GM21528 (cell line): ENCODE measurements around the gene UBE2R2.
"Not testable (repeated sequence)": the region's sequence is repeated elsewhere in the genome, so short reads cannot be mapped to it uniquely, and the experiment has no call there.

Experiments
- ATAC-seq: cut with Tn5 transposase; IDR thresholded peaks from one replicate; pipeline ENCODE4 v1.9.1; 2021; ENCODE audit warnings: mild to moderate bottlenecking, moderate library complexity; ENCODE audit not compliant: unreplicated experiment, low FRiP score

UBE2R2 gene

GRCh38 chr9:33797837-33798236 is 19.1 kb upstream of the UBE2R2 start:
- ATAC-seq: no peak

GRCh38 chr9:33798545-33798944 is 18.4 kb upstream of the UBE2R2 start:
- no peak for ATAC-seq

GRCh38 chr9:33799928-33800704 is 16.8 kb upstream of the UBE2R2 start:
- ATAC-seq: no peak

- ATAC-seq: no peak
Measured at GRCh38 chr9:33800886-33801285, 16.1 kb upstream of the UBE2R2 start.

- not testable (repeated sequence) for ATAC-seq
Measured at GRCh38 chr9:33801943-33802500, 14.9 kb upstream of the UBE2R2 start.

- not testable (repeated sequence) for ATAC-seq
Measured at GRCh38 chr9:33804196-33804595, 12.8 kb upstream of the UBE2R2 start.

DNA sequence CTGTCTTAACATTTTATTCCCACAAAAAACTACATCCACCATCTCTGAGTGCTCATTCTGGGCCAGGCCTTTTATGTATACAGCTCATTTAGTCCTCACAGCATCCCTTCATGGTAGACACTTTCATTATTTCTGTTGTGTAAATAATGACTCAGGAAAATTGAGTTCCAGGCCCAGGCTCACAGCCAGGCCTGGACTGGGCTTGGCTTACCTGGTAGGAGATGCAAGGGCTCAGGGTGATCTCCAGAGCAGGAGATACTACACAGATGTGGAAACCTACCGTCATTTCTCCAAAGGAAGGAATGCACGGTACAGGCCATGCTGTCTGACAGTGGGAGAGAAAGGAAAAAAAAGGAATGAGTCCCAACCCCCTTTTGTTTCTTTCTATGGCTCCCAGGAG is 9.8 kb upstream of the UBE2R2 start:
- not testable (repeated sequence) for ATAC-seq

GRCh38 chr9:33808979-33809322 is 8.0 kb upstream of the UBE2R2 start:
- ATAC-seq: not testable (repeated sequence)

- ATAC-seq: no peak
Measured at GRCh38 chr9:33809506-33809905, 7.5 kb upstream of the UBE2R2 start.

- ATAC-seq: no peak
Measured at GRCh38 chr9:33813712-33814641, 3.0 kb upstream of the UBE2R2 start.

DNA sequence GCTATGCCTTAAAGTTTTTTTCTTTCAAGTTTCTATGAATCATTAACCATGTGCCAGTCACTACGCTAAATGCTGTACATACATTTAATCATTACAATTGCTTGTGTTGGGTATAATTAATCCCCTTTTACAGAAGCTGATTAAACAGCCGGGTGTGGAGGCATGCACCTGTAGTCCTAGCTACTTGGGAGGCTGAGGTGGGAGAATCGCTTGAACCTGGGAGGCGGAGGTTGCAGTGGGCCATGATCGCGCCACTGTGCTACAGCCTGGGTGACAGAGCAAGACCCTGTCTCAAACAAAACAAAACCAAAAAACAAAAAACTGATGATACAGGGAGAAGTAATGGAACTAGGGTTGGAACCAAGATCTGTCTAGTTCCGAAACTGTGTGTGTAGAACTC is 1.2 kb upstream of the UBE2R2 start:
- ATAC-seq: no peak

DNA sequence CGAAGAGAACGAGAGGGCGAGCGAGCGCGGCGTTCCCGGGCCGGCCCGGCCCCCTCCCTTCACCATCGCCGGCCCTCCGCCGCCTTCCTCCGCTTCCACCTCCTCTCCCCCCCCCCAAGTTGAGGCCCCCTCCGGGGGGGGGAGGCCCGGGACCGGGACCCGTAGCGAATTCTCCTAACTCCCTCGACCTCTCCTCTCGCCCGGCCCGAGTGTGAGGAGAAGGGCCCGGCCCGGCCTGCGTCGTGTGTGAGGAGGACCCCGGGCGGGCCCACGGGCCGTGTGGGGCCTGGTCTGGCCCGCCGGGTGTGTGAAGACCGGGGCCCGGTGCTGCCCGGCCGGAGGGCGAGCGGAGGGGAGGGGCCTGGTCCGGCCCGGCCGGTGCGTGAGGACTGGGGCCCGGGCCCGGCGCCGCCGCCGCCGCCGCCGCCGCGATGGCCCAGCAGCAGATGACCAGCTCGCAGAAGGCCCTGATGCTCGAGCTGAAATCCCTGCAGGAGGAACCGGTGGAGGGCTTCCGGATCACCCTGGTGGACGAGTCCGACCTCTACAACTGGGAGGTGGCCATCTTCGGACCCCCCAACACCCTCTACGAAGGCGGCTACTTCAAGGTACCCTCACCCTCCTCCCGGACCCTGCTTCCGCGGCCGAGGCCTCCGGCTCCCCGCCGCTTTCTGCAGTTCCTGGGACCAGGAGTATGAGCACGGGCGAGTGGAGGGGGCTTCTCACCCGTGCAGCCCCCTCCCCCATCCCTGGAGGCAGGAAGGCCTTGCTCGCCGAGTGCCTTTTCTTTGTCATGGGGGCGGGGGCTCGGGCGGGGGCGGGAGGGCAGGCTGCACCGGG is 587 bp downstream of the UBE2R2 start:
- ATAC-seq: peak; percentile 27

DNA sequence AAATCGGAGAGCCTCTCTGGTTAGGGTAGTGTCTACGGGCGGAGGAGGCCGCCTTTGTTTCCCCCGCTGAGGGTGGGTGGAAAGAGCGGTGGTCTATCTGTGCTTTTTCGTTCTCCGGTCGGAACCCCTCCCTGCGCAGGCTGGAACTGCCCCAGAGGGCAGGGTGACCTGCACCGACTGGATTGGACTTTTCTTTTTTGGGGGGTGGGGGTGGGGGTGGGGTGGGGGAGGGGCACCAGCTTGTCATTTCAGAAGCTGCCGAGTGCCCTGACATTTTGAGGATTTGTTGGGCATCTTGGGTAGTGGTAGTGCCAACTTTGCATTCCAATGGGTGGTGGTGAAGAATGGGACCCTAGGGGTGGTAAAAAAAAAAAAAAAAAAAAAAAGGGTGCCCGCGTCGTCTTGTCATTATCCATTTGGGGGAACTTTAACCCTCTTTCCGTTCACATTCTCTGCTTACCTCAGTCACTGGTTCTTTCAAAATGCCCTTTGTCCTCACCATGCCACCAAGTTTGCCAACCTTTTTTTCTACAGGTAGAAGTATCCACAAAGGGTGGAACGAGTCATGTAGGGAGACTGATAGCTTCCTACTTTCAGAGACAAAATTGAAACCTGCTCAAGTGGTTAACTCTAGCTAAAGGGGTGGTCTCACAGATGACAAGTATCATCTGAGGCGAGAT is 1.3 kb downstream of the UBE2R2 start:
- ATAC-seq: no peak

DNA sequence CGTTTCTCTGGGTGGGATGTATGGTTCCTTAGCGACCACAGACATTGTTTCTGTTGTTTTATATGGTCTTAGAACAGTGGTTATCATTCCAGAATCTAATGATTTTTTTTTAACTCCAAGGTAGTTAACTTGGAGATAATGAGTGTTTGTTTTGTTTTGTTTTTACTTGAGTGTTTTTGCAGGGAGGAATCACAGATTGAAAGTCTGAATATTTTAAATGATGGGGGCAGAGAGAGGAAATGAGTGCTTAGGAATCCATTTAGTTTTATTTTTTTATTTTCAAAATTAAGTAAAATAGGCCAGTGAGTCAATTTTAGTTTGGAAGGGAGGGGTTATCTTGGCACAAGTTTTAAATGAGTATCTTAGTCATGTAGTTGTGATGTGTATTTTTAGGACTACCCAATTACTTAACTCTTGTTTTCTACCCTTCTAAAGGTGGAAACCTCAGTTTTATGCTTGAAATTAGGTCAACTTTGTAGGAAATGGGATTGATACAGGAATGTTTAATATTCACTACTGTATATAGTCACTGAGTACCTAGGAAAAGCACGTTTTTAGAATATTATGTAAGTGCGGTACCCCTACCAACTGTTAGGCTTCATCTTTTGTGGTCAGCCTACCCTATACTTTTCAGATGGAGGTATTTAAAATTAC is 2.0 kb downstream of the UBE2R2 start:
- ATAC-seq: no peak

GRCh38 chr9:33820231-33820745 is 3.3 kb downstream of the UBE2R2 start:
- no peak for ATAC-seq

DNA sequence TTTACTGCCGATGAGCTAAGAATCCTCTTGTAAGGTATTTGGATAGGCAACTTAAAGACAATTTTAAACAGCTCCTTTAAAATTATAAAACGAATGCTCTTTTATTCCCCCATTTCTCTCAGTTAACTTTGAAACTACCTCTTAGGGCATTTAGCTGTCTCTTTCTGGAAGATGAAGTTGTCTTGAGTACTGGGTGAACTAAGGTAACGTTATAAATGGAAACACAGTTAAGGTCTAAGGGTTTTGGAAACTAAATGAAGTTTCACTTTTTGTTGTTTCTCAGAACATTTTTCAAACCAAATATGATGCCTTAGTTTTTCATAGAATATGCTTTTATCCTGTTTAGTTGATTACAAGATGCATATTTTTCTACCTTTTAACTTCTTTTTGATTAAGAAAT is 6.8 kb downstream of the UBE2R2 start:
- no peak for ATAC-seq

DNA sequence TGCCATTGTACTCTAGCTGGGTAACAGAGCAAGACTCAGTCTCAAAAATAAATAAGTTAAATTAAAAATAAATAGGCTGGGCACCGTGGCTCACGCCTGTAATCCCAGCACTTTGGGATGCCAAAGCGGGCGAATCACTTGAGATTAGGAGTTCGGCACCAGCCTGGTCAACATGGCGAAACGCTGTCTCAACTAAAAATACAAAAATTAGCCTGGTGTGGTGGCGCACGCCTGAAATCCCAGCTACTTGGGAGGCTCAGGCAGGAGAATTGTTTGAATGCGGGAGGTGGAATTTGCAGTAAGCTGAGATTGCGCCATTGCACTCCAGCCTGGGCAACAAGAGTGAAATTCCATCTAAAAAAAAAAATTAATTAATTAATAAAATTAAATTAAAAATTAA is 10.3 kb downstream of the UBE2R2 start:
- ATAC-seq: not testable (repeated sequence)

DNA sequence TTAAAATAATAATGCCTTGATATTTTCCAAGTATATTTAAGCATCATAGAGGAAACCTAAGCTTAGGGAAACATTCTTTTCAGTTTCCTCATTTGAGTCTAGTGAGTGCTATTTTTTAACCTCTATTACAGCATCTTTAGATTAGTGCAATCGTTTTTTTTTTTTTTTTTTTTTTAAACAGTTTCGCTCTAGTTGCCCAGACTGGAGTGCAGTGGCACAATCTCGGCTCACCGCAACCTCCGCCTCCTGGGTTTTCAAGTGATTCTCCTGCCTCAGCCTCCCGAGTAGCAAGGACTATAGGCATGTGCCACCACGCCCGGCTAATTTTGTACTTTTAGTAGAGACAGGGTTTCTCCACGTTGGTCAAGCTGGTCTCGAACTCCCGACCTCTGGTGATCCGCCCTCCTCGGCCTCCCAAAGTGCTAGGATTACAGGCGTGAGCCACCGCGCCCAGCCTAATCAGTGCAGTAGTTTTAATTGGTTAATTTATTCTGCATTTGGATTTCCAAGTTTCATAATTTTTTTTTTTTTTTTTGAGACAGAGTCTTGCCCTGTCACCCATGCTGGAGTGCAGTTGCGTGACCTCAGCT is 12.8 kb downstream of the UBE2R2 start:
- ATAC-seq: not testable (repeated sequence)
